HT-29 (cell line): ENCODE measurements around the gene FABP1. TPM values are rescaled to one million over a fixed set of nuclear protein-coding genes. Genes with fewer than 3 reads are reported as not detected.

Experiments used
- DNase-seq: peaks from one replicate; pipeline ENCODE4 v3.0.0-alpha.2; 2015; ENCODE audit warnings: low spot score
- small RNA-seq: library from RNA; depleted of rRNA; stranded (forward); fragments of <200 nt; gene quantifications from one replicate; pipeline ENCODE3, GENCODE V24; 2014
- total RNA-seq: library from RNA; depleted of rRNA; stranded (reverse); fragments of >200 nt; shearing (Covaris generic); gene quantifications from 2 replicates; pipeline ENCODE4 v1.2.3, GENCODE V29; 2014; rRNA removed

FABP1 gene
- total RNA-seq, 1 experiment from 2014 or later = not detected

DNA sequence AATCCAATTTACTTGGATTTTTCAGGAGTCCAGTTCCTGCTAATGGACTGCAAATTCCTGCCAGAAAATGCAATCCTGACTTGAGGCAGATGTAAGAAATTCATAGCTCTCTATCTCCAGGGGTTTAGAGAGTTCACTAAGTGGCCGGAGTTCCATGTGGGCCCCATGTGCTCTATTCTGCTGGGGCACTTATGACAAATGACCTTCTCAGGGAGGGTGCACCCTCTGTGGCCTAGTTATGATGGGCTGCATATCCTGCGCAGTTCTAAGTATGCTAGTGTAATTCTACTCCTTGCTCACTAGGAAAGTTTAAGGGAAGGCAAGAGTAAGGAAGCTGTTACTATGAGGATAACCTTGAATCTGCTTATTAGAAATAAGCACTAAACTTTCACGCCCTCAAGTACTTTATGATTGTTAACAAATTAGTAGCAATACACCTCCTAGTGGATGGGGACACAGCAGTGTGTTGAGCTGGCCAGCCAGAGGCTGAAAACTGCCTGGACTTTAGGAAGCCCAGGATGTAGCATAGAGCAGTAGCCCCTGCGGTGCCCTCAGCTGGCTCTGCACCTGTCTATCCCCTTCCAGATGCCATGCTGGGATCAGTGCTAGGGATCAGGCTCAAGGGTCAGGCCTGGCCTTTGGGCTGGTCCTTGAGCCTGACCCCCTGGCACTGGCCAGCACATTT, 45.8 kb downstream of the FABP1 start:
- no peak for DNase-seq

DNA sequence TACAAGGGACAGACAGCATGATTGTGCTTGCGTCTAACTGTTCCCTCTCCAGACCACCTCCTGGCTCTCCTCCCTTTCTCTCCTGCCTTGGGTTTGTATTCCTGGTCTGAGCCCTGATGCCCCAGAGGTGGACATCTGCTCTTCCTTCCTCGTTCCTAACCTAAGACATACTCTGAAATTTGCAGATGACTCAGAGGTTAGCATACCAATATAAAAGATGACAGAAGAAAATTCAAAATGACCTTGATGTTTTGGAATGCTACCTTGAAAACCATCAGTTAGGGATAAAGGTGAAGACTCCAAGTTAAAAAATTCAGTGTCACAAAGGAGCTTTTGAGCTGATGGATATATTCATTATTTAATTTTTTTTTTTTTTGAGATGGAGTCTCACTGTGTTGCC, 47.3 kb downstream of the FABP1 start:
- no peak for DNase-seq

- no peak for DNase-seq
Observed at GRCh38 chr2:88078643-88079172, 49.2 kb downstream of the FABP1 start.

- no peak for DNase-seq
Observed at GRCh38 chr2:88077080-88077479, 50.8 kb downstream of the FABP1 start.

DNA sequence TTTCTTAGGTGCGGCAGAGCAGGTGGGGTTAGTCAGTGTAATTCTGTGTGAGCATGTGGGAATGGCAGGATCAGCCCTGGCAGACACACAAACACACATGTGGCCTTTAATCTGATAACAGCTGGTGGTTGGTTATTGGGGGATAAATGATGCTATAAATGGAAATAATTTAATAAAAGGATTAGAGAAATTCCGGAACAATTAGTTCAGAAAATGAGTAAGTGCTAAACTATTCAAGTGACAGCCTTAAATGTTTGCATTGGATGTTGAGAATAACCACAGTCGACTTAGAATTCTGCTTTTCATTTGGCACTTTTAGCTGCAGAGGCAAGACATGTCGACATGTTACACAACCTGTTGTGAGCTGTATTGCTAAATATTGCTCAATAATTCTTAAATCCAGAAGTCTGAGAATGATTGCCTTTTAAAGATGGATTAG, 53.0 kb downstream of the FABP1 start:
- DNase-seq = no peak

DNA sequence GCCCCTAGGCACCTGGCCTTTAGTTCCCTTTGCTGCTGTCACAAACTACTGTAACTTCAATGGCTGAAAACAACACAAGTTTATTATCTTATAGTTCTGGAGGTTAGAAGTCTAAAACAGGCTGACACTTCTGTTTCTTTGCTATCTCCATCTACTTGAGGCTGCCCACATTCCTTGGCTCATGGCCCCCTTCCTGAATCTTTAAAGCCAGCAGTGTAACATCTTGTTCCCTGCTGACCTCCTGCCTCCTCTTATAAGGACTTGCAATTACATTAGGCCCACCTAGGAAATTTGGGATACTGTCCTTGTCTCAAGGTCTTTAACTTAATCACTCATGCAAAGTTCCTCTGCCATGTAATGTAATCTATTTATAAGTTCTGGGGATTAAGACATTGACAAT, 53.7 kb downstream of the FABP1 start:
- DNase-seq = no peak

Small RNA genes lying within 50 kb of the gene (small RNA-seq; reads per million reads assigned to genes)
- gene MIR4780 = not detected

Other genes with a start within 250 kb of the FABP1 start
- gene RNU2-63P, start 111.5 kb downstream of the FABP1 start, total RNA-seq = not detected in 2 replicates
- gene KRCC1, start 72.3 kb downstream of the FABP1 start, total RNA-seq = 5.4 and 7.3 TPM in 2 replicates
- not detected in 2 replicates for gene SMYD1, start 60.2 kb downstream of the FABP1 start, total RNA-seq
- 1.2 and 1.6 TPM in 2 replicates for gene THNSL2, start 42.3 kb upstream of the FABP1 start, total RNA-seq